Testis (tissue), 3 donors: ENCODE measurements around the gene RGS10. TPM values are rescaled to one million over a fixed set of nuclear protein-coding genes. Genes with fewer than 3 reads are reported as not detected.

ENCODE experiments used
- DNase-seq: peaks from one replicate; pipeline ENCODE4 v3.0.0-alpha.2; 2019
- H3K27ac ChIP-seq, 2 donors: fragments of 200-600 bp; sonication (generic); one replicate each; pipeline ENCODE4 v1.5.1; 2019
- H3K27me3 ChIP-seq: fragments of 200-600 bp; sonication (generic); one replicate; pipeline ENCODE4 v1.5.1; 2019
- H3K36me3 ChIP-seq: fragments of 200-600 bp; sonication (generic); one replicate; pipeline ENCODE4 v1.5.1; 2017; ENCODE audit warnings: low read depth; ENCODE audit errors: missing control alignments
- H3K4me1 ChIP-seq: fragments of 200-600 bp; sonication (generic); one replicate; pipeline ENCODE4 v1.5.1; 2019
- H3K4me3 ChIP-seq, 2 donors: fragments of 200-600 bp; sonication (generic); one replicate each; pipeline ENCODE4 v1.5.1; 2017 to 2019
- H3K9me3 ChIP-seq: fragments of 200-600 bp; sonication (generic); one replicate; pipeline ENCODE4 v1.5.1; 2017
- POLR2A ChIP-seq: fragments of 450-650 bp; IDR thresholded peaks from one replicate; pipeline ENCODE4 v1.6.1; 2017; ENCODE audit warnings: antibody characterized with exemption, mild to moderate bottlenecking, moderate library complexity
- WGBS, 2 donors: methylation state at CpG; one replicate each; pipeline ENCODE4 v1.1.5; 2018; 5-methylcytosine and 5-hydroxymethylcytosine counted together
- intact Hi-C: fragments of 100-400 bp; cut with DNase I; formaldehyde crosslinking; loops from one replicate; pipeline ENCODE4 v1.15.1; 2023; ENCODE audit warnings: low total_unique reads
- polyA plus RNA-seq: library from polyadenylated mRNA; stranded (reverse); fragments of 350-450 nt; fragmentation: Illumina TruSeq; extraction: RNeasy Lipid Tissue Mini Kit (QIAGEN cat#74804); gene quantifications from one replicate; pipeline ENCODE4 v1.2.3, GENCODE V29; 2014; ENCODE audit warnings: low read depth, low replicate concordance; ENCODE audit not compliant: insufficient read depth
- total RNA-seq, 2 donors: library from RNA; depleted of rRNA; stranded (reverse); fragments of >200 nt; gene quantifications; one replicate each; pipeline ENCODE4 v1.2.3, GENCODE V29; 2016
- TF ChIP-seq, protein P1 (sequence below), 3 experiments: fragments of 450-650 bp in 2 of 3; fragments of 200-600 bp in 1 of 3; sonication (generic) in 1 of 3; IDR thresholded peaks; one replicate each; pipeline ENCODE4 v1.5.1; 2016 to 2019; ENCODE audit warnings: antibody characterized with exemption in 3 of 3, mild to moderate bottlenecking in 2 of 3, moderate library complexity in 1 of 3

Gene RGS10
- total and polyA plus RNA-seq, 3 donors from 2014 or later: 3.6 to 13.7 (median 7.1) TPM

DNA sequence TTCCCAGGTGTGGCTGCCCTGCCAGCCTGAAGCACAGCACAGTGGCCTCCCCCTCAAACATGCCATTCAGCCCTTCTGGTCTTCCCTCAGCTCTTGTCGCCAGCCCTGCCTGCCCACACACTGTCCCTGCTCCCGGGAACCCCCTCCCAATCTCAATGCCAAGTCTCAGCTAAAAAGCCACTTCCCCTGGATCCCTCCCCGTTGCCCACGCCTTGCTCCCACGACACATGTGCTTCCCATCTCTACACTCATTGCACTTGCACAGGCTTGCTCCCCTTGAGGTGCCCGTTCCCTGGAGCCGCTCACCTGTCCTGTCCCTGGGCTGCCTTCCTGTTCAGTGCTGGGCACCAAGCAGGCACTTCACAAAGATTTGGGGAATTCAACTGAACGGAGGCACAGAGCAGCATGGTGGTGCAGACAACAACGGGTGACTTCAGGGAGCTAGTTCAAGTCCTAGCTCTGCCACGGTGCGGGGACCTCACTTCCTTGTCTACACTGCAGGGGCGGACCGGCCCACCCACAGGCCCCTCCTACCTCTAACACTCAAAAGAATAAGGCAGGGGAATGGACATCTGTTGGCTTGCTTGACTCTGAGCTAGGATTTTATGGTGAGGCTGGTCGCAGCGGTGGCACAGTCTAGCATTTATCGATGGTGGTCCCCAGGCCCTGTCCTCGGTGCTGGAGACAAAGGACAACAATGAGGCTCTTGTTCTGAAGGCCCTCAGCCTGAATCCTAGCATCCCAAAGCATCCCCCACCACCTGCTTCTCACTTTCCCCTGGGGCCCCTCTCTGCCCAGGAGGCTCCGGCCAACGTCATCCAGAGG is 18.4 kb downstream of the RGS10 start:
- H3K4me3 ChIP-seq: no peak overlapping the region
- TF ChIP-seq, protein P1, sequence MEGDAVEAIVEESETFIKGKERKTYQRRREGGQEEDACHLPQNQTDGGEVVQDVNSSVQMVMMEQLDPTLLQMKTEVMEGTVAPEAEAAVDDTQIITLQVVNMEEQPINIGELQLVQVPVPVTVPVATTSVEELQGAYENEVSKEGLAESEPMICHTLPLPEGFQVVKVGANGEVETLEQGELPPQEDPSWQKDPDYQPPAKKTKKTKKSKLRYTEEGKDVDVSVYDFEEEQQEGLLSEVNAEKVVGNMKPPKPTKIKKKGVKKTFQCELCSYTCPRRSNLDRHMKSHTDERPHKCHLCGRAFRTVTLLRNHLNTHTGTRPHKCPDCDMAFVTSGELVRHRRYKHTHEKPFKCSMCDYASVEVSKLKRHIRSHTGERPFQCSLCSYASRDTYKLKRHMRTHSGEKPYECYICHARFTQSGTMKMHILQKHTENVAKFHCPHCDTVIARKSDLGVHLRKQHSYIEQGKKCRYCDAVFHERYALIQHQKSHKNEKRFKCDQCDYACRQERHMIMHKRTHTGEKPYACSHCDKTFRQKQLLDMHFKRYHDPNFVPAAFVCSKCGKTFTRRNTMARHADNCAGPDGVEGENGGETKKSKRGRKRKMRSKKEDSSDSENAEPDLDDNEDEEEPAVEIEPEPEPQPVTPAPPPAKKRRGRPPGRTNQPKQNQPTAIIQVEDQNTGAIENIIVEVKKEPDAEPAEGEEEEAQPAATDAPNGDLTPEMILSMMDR (IDR thresholded peaks at IDR 0.05): no peak
- no peak for TF ChIP-seq POLR2A
- DNase-seq: no peak
- WGBS, 2 donors: 93 to 94% methylated on average over 17 to 19 of the region's 19 CpGs
- H3K36me3 ChIP-seq: no peaks in the 10 kb centered on the region
- intact Hi-C loops: no loop called here
- no peaks in the 10 kb centered on the region for H3K4me1 ChIP-seq
- no peaks in the 10 kb centered on the region for H3K9me3 ChIP-seq
- H3K27me3 ChIP-seq: no peaks in the 10 kb centered on the region
- no peak overlapping the region for H3K27ac ChIP-seq

DNA sequence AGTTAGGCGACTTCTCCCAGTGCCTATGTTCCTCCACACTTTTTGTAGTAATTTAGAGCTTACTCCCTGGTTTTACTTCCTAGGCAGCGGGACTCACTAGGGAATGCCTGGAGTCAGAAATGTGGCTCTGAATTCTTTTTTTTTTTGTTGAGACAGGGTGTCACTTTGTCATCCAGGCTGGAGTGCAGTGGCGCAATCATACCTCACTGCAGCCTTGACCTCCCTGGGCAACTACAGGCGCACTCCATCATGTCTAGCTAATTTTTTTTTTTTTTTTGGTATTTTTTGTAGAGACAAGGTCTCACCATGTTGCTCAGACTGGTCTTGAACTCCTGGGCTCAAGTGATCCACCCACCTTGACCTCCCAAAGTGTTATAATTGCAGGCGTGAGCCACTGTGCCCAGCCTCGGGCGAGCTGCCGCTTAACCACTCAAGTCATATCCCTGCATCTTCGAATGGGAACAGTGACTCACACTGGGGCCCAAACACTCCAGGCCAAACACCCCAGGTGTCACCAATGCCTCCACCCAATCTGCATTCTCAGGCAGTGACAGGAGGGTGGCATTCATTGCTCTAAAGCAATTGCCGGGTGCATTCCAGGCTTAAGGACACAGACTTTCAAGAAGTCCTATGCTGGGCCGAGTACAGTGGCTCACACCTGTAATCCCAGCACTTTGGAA is 19.6 kb downstream of the RGS10 start:
- WGBS, 2 donors: 94 to 97% methylated on average over 11 of the region's 11 CpGs
- no peak for DNase-seq

DNA sequence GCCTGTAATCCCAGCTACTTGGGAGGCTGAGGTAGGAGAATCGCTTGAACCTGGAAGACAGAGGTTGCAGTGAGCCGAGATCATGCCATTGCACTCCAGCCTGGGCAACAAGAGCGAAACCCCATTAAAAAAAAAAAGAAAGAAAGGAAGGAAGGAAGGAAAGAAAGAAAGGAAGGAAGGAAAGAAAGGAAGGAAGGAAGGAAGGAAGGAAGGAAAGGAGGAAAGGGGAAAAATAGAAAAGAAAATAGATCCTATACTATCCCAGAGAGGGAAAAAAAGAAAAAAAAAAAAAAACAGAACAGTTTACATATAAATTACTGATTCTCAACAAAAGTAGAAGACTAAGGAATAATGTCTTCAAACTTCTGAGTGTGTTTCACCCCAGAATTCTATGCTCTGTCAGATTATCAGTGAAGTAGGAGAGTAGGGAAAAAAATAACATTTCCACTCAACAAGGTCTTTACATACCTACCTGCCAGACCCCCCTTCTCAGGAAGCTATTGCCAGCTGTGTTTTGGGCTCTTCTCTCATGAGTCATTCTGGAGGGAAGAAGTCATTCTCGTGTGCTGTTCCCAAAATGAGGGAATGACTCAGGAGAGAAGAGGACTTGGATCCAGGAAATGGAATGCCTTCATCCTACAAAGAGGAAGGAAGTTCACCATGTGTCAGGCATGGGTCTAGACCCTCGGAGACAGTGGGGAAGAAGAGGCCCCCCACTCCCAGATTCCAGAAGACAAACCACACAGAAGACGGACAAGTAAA is 20.9 kb downstream of the RGS10 start:
- Histone ChIP-seq H3K27me3 (no peaks in the 10 kb centered on the region), H3K4me1 (no peaks in the 10 kb centered on the region), H3K4me3 (no peak overlapping the region), H3K9me3 (no peaks in the 10 kb centered on the region), H3K27ac (no peak overlapping the region), H3K36me3 (no peaks in the 10 kb centered on the region)
- no peak for TF ChIP-seq POLR2A
- TF ChIP-seq, protein P1 (IDR thresholded peaks at IDR 0.05): no peak
- 85 to 93% methylated on average over 6 of the region's 6 CpGs for WGBS, 2 donors
- intact Hi-C loops: no loop called here
- DNase-seq: no peak

More for the DNA sequence above, 19.6 kb downstream of the RGS10 start:
- Histone ChIP-seq H3K27me3 (no peaks in the 10 kb centered on the region), H3K4me1 (no peaks in the 10 kb centered on the region), H3K4me3 (no peak overlapping the region), H3K36me3 (no peaks in the 10 kb centered on the region), H3K27ac (no peak overlapping the region), H3K9me3 (no peaks in the 10 kb centered on the region)
- intact Hi-C loops: no loop called here
- TF ChIP-seq, protein P1 (IDR thresholded peaks at IDR 0.05): no peak
- no peak for TF ChIP-seq POLR2A

GRCh38 chr10:119520283-119520682 is 22.2 kb downstream of the RGS10 start:
- TF ChIP-seq, protein P1 (IDR thresholded peaks at IDR 0.05): no peak
- TF ChIP-seq POLR2A: no peak
- no peak overlapping the region for H3K27ac ChIP-seq
- no peaks in the 10 kb centered on the region for H3K36me3 ChIP-seq
- no peak overlapping the region for H3K4me3 ChIP-seq
- no peaks in the 10 kb centered on the region for H3K9me3 ChIP-seq
- WGBS, 2 donors: 92 to 94% methylated on average over 16 of the region's 16 CpGs
- intact Hi-C loops: no loop called here
- no peaks in the 10 kb centered on the region for H3K4me1 ChIP-seq
- H3K27me3 ChIP-seq: no peaks in the 10 kb centered on the region
- no peak for DNase-seq
